NCI-H524 (cell line): ENCODE measurements around the gene SPO11.
A peak's percentile ranks its signal among the peaks of the same experiment; 100 is the strongest.

ENCODE experiments used
- DNase-seq, 2 experiments: peaks; one replicate each; lab custom pipeline; 2025; lab: John Stamatoyannopoulos, UW

The SPO11 gene, protein sequence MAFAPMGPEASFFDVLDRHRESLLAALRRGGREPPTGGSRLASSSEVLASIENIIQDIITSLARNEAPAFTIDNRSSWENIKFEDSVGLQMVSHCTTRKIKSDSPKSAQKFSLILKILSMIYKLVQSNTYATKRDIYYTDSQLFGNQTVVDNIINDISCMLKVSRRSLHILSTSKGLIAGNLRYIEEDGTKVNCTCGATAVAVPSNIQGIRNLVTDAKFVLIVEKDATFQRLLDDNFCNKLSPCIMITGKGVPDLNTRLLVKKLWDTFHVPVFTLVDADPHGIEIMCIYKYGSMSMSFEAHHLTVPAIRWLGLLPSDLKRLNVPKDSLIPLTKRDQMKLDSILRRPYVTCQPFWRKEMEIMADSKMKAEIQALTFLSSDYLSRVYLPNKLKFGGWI

DNA sequence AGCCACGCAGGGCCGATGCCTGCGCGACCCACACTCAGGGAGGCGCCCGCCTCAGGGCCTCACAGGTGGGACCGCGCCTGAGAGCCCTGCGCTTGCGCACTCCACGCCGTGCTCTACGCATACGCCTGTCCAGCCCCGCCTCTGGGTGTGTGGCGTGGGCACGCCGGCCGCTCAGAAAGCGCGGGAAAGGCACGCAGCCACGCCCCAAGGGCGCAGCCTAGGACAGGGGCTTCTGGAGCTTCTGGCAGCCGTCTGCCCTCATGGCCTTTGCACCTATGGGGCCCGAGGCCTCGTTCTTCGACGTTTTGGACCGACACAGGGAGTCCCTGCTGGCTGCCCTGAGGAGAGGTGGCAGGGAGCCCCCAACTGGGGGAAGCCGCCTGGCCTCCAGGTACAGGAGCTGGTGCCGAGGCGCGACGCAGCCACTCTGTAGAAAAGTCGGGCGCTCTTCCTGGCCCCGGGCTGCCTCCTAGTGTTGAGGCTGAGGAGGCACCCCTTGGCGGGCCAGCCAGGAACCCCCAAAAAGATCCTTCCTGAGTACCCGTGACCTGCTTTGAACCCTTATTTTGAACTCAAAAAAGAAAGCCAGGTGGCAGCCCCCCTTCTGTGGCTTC is at the start of gene SPO11:
Gene SPO11, plus strand, starts transcription at position 196 of the 614 bp plus-strand sequence. Its CDS starts 65 bp downstream, at position 261.
- DNase-seq = no peak

DNA sequence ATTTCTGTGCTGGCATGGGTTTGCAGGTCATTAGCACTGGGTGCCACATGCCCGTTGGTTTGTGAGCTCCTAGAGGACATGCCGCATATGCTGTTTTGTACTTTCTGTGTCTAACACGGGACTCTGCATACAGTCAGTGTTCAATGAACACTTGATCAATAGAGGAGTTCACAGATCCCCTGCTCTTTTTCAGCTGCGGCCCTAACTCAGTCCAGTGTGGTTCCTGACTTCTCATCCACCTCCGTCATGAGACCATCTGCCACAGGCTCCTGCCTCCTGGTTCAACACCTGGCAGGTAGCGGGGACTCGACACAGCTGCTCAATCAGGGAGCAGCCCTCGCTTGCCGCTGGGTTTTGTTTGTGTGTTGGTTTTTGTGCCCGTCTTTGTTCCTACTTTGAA is 49.4 kb upstream of the SPO11 start:
- peak in 1 of 2 experiments; percentile 30 for DNase-seq

DNA sequence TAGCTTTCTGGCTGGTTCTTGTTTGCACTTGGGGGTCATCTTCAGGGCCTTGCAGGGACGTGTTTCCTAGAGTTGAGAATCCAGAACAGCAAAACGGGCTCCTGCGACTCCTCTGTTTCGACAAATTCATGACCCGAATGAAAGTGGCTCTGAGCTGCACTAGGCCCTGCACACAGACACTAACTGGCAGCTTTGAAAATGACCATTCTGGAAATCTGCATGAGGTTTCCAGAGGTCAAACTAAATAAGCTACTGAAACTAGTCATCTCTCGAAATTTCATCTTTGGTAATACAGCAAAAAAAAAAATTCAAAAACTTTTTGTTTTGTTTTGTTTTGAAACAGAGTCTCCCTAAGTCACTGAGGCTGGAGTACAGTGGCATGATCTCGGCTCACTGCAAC is 47.7 kb upstream of the SPO11 start:
- no peak for DNase-seq

DNA sequence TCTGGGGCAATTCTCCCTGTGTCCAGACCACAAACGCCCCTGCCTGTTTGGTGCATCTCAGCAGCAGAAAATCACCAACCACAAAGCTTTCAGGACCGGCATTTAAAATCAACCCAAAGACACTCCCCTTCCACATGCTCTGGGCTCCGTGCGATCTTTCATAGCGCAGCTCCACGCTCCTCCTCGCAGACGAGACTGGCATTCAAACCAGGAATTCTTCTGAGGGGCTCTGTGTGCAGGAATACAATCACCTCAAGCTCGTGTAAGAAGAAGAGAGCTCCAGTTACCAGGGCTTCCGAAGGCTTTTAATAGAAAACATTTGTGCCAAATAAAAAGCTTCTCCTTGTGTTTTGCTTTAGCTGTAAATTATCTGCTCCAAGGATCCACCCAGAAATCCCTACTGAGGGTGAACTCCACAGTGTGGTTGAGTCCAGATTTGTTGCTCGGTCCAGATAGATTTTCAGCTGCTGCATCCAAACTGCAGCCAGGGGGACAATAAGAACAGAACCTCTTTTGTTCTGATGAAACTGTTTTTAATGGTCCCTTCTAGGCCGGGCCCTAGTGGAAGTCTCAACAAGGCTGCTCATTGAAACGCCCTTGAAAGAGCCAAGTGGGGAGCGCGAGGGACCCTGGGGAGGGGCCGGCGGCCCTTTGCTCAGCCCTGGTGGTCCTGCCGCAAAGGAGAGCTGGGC is 46.8 kb upstream of the SPO11 start:
- no peak for DNase-seq

DNA sequence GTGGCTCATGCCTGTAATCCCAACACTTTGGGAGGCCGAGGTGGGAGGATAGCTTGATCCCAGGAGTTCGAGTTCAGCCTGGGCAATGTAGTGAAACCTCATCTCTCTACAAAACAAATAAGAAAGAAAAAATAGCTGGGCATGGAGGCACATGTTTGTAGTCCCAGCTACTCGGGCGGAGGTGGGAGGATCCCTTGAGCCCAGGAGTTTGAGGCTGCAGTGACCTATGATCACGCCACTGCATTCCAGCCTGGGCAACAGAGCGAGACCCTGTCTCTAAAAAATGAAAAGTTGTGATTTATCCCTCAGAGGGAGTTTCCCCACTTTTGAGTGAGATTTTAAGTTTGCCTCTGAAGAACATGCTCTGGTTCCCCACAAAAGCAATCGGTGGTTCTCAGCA is 45.7 kb upstream of the SPO11 start:
- no peak for DNase-seq

DNA sequence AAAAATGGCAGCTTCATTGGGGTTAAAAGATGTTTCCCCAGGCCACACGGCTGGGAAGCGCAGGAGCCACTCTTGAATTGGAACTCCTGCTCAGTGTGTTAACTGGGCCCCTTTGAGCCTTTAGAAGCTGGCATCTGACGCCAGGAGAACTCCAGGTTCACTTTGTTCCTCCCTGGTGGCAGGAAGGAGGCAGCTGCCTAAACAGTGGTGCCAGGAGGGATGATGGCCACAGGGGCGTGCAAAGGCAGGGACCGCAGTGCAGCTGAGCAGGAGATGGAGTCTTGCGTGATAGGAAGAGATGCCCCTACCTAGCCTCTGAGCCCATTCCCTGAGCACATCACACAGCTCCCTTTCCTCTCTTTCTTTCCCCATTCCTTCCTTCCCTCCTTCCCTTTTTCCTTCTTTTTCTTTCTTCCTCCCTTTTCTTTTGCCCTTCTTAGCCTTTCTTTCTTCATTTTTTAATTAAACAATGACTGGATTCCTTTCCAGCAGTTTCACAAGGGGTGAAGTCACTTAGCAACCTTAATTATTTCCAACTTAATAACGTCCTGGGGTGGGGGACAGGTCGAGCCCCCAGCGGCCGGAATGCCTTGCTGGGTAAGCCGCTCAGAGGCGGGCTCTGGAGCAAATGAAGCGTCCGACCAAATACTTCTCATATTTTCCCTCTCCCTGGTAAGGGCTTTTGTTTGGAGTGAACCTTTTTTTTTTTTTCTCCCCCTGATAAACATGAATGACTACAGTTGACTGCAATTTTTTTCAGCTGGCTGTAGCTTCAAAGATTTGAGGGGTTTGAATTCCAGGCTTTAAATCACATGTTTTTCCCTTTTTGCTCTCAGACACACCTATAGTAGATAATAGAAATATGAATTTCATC is 42.4 kb upstream of the SPO11 start:
- DNase-seq = no peak

DNA sequence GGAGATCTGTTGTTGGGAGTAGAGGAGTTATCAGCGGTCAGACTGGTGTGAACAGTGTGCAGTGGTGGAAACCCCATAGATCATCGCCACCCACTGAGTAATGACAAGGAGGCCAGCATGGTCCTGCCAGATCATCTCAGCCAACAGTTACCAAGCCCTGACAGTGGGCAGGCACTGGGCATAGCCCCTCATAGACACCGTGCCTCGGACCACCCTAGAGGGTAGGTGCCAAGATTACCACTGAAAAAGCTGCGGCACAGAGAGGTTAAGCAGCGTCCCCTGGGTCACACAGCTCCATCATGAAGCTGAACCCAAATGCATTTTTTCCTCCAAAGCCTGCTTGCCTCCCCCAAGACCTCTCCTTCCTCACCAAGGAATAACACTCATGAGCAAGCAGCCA is 41.7 kb upstream of the SPO11 start:
- DNase-seq = no peak

DNA sequence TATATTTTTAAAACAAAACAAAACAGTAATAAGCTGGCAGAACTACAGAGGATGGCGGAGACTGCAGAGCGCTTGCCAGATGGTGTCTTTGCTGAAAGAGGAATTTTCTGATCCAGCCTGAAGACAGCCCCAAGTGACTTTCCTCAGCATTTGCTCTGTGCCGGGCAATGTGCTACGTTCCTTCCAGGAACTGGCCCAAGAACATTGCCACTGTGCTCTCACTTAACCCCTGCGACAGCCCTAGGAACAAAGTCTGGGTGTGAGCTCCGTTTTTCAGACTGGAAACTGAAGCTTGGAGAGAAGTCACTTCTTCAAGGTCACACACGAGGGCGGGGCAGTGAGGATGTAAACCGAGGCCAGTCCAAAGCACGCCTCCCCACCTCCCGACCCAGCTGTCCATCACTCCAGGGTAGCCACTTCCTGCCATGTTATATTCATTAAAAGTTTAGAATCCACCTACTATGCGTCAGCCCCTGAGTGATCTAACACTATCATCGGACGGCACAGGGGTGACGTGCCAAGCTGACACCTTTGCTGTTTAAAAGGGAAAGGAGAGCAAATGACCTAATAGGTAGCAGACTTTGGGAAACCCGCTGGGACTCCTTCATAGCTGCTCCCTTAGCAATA is 40.8 kb upstream of the SPO11 start:
- no peak for DNase-seq

DNA sequence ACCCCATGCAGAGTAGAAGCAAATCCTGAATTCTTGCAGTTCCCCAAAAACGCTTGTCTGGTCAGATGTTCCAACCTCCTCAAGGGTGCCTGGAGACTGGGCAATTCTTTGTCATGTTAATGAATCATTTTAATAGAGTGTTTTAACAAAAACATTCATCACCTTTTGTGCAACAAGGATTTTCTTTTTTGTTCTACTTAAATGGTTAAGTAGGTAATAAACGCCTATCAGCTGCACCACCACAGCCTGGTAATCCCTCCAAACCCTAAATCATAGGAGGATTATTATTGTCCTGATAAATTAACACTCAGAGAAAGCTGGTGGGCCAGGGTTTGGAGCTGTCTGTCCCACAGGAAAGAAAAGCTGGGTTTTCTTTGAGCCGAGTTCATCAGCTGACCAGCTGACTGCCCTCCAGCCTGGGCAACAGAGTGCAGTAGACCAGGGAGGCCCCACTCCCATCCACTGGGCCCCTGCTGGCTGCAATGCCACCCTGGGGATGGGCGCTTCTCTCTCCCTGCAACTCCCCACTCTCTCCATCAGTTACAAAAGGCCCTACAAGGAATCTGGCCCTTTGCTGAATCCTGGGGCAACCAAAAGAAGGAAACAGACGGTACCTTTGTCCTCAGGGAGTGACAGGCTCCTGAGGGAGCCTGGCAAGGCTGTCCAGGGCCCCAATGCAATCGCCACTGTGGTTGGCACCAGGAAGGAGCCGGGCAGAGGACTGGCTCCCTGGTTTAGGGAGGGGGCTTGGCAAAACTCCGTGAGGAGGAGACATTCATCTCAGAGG is 40.0 kb upstream of the SPO11 start:
- no peak for DNase-seq

DNA sequence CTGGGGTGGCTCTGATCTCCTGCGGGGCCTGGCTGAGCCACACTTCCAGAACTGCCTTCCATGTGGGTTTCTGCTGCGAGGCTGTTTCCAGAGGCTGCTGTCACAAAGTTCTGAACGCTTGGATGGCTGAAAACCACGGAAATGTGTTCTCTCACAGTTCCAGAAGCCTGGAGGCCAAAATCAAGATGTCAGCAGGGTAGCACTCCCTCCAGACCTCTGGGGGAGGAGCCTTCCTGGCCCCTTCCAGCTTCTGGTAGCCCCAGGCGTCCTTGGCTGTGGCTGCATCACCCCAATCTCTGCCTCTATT is 39.5 kb upstream of the SPO11 start:
- no peak for DNase-seq

DNA sequence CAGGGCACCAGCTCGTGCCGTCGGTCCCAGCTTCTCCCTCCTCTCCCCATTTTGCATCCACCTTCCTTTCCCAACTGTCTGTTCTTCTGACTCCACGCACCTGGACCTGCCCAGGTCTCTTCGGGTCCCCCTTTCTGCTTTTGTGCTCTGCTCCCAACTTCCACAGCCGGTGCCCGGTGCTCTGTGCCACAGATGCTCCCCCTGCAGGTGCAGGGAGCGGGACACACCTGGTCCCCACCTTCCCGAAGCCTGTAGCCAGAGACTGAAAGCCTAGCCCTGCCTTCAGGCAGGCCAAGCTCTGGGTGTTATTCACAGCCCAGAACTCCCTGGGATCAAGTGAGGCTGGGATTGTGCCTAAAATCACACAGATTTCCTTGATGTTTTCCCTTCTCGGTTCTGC is 38.6 kb upstream of the SPO11 start:
- DNase-seq = no peak

DNA sequence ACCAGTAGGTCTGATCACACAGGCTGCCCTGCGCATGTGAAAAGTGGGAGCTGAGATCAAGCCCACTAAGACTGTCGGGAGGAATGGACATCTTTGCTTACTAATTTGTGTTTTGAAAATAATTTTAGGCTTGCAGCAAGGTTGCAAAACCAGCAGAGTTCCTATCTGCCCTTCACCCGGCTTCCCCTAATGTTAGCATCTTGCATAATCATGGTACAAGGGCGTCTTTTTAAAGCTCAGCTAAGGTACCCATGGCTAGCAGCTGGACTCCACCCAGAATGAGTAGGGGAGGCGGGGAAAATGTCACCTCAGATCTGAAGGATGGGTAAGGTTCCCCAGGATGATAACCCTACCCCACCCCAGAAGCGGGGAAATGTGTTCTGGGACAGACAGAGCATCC is 37.9 kb upstream of the SPO11 start:
- DNase-seq = no peak

DNA sequence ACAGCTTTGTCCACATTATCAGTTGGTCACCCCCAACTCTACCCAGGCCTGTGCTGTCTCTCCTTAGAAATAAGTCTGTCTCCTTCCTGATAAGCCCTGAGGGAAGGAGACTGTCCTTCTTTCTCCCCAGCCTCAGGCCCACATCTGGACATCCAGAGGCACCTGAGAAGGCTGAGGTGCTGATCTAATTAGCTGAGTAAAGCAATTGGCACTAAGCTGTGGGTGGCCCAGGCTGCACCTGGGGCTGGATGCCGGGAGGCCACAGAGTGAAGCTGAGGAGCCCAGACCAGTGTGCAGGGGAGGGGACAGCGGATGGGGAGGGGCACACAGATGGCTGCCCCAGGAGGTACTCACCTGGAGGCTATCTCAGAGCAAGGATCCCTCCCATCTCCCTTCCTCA is 37.0 kb upstream of the SPO11 start:
- no peak for DNase-seq

DNA sequence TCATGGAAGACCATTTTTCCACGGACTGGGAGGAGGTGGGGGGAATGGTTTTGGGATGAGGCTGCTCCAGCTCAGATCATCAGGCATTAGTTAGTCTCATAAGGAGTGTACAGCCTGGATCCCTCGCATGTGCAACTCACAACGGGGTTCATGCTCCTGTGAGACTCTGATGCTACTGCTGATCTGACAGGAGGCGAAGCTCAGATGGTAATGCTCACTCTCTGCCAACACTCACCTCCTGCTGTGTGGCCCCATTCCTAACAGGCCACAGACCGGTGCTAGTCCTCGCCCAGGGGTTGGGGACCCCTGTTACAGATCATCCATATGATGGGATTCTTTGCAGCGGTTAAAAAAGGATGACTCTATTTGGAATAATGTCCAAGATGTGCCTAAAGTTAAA is 35.6 kb upstream of the SPO11 start:
- DNase-seq = no peak

DNA sequence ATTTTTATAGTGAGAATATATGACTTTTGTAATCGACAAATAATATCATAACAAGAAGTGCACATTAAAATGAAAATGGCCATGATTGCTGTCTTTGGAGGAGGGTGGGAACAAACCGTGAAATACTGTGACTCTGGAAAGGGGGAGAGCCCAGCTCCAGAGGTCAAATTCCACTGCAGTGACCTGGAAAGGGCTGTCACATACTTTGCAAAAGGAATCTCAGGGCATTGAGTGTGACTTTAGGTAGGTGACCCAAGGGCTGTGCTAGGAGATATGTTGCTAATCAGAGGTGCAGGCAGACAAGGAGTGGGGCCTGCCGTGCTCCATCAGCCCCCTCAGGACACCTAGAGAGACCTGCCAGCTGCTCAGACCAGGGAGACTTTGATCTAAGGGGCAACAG is 35.1 kb upstream of the SPO11 start:
- DNase-seq = no peak

DNA sequence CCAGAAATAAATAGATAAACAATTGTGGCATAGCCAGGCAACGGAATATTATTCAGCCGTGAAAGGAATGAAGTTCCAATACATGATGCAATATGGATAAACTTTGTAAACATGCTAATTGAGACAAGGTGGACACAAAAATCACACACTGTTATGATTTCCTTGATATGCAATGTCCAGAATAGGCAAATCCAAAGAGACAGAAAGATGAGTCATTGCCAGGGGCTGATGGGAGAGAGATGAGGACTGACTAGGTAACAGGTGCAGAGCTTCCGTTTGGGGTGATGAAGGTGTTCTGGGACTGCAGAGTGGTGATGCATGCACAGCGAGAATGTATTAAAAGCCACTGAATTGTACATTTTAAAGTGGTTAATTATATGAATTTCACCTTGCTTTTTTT is 31.1 kb upstream of the SPO11 start:
- DNase-seq = no peak

DNA sequence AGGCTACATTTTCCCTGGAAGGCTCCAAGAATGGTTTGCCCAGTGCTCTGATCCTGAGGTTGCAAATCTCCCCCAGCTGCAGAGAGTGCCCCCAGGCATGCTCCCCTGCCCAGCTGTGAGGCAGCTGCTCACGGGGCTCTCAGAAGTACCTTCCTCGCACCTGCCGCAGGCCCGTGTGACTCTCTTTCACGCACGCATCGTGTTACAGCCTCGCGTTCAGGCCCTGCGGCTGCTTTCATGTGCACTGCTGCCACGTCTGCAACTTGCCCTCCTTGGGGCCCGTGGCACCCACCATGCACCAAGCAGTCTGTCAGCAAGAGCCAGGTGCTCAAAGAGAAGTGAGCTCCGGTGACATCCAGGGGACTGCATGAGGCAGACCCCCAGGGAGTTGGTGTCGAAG is 28.6 kb upstream of the SPO11 start:
- no peak for DNase-seq

DNA sequence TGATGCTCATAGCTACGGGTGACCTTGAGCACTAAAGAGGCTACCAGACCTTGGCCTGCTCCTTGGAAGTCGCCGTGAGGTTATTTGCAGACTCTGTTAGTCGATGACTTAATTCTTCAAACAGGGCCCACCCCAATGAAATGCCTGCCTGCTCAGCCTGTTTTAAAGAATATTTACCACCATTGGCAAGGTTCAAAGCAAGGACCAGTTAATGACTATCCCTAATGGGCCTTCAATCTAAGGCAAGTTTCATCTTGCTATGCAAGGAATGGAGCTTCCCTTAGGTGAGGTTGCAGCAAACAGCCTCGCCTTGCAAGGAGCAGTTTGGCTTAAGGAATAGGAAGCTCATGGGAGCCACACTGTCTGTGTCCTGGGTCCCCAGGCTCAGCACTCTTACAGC is 22.9 kb upstream of the SPO11 start:
- no peak for DNase-seq

DNA sequence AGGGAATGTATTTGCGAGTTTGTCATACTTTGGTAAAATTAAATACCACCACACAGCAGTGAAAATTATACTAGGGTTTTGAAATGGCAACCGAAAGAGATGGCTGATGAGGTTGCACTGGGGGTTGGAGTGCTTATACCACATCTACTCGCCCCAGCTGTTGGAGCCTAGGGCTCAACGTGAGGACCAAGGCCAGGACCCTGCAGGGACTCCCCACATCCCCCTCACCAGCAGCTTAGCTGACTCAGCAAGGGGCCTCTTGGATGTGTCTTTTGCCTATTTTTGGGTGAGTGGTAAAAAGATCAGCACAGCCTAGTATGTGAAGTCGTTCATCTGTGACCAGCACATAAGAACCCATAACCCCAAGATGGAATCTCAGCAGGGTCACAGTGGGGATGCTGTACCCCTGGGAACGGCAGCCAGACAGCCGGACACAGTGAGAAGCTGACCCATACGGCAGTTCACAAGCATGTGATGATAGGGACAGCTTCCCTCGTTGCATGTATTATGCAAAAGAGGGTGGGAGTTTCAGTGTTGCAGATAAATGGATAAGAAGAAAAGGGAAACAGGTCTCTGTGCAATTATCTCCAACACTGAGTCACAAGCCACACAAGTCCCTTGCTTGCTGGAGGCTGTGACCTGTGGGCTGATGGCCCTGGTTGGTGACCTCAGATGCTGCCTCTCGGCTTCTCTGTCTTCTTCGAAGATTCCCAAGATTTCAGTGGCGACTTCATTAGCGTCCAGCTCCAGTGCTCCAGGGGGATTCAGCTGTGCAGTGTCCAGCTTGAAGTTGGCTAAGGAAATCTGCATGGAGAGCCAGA is 20.9 kb upstream of the SPO11 start:
- DNase-seq = no peak

DNA sequence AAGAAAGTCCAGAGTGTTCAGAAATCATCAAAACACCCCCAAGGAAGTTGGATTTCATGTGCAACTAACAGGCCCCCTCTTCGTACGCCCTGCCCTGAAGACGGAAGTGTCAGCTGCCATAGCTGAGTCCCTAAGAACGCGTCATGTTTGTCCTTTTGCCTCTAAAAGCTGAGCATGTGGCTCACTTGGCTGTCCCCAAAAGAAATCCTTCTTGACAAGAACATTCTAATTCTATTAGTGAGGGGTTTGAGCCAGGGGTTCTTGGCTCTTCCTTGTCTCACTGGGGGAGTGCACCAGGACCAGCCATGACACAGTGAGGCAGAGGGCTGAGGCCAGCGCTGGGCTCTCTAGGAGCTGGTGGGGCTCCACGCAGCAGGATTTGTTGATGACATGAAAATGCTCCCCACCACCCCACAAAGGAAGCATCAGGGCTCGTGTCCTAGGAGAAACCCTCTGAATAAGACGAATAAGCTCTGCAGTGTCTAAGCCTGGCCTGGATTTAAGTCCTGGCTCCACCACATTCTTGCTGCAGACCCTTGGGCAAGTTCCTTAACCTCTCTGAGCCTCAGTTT is 20.0 kb upstream of the SPO11 start:
- DNase-seq = no peak
